Activated T-helper 2 cell treated with anti-CD3 and anti-CD28 coated beads, Interferon-gamma antibody, Interleukin-2, Interleukin-4, amounts not matched to agents 10 μg/mL and 5 μg/mL and 100 μg/mL, durations not matched to agents 14 hours and 24 hours and 36 hours (primary cell): Measurements from ENCODE around the gene FMNL2. TPM values are rescaled to one million over a fixed set of nuclear protein-coding genes. Genes with fewer than 3 reads are reported as not detected.

Experiments used
- DNase-seq: peaks from one replicate; pipeline ENCODE4 v3.0.0; 2021; ENCODE audit warnings: low spot score
- H3K27ac Mint-ChIP-seq: one replicate; pipeline ENCODE4 v1.8.0; 2021; ENCODE audit warnings: mixed read lengths
- H3K27me3 Mint-ChIP-seq: one replicate; pipeline ENCODE4 v1.8.0; 2021; ENCODE audit warnings: low read depth, mixed read lengths
- H3K36me3 Mint-ChIP-seq: one replicate; pipeline ENCODE4 v1.8.0; 2021; ENCODE audit warnings: low read depth, mixed read lengths
- H3K4me1 Mint-ChIP-seq: one replicate; pipeline ENCODE4 v1.8.0; 2021; ENCODE audit warnings: low read depth, mixed read lengths
- H3K4me3 Mint-ChIP-seq: one replicate; pipeline ENCODE4 v1.8.0; 2021; ENCODE audit warnings: low read depth, mild to moderate bottlenecking, moderate library complexity, mixed read lengths
- H3K9me3 Mint-ChIP-seq: one replicate; pipeline ENCODE4 v1.8.0; 2021; ENCODE audit warnings: mixed read lengths
- intact Hi-C: fragments of 100-400 bp; cut with micrococcal nuclease; formaldehyde crosslinking; loops from one replicate; pipeline ENCODE4 v1.15.1; 2023
- total RNA-seq: library from RNA; stranded (reverse); gene quantifications from 2 replicates; pipeline ENCODE4 v1.2.3, GENCODE V29; 2022

Gene FMNL2
- total RNA-seq, 1 donor from 2014 or later = 14.0 TPM

DNA sequence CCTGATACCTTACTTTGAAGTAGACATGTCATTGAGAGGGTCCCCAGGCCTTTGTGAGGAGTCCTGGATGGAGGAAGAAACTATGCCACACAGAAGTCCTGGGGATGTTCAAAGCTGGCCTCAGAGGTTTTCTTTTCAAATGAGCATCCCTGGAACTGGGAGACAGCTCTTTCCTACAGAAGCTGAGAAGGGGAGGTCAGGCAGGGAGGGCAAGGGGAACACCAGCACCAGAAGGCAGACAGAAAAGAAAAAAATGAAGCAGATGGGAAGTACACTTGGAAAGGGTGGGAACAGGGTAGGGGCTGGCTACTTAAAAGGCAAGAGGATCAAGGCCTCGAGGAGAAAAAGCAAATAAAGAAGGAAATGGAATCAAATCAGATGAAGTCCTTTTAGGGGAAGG, 120.0 kb downstream of the FMNL2 start:
- Mint-ChIP-seq H3K36me3 (no peaks in the 10 kb centered on the region), H3K27me3 (peaks cover 1% of the 10 kb centered on the region), H3K4me1 (peaks cover 4% of the 10 kb centered on the region), H3K4me3 (no peak overlapping the region), H3K27ac (no peak overlapping the region), H3K9me3 (no peaks in the 10 kb centered on the region)
- no peak for DNase-seq
- intact Hi-C loops = no loop called here

DNA sequence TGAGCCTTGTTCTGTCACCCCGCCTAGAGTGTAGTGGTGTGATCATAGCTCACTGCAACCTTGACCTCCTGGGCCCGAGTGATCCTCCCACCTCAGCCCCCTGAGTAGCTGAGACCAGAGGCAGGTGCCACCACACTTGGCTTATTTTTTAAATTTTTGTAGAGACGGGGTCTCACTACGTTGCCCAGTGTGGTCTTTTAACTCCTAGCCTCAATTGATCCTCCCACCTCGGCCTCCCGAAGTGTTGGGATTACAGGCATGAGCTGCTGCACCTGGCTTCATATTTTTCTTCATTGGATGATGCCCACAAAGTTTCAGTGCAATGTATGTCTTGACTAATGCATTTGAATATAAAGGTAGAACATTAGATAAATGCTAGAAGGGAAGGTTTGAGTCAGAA, 120.8 kb downstream of the FMNL2 start:
- intact Hi-C loops = no loop called here
- Mint-ChIP-seq H3K27ac (no peak overlapping the region), H3K9me3 (no peaks in the 10 kb centered on the region), H3K4me3 (no peak overlapping the region), H3K36me3 (no peaks in the 10 kb centered on the region), H3K4me1 (peaks cover 4% of the 10 kb centered on the region), H3K27me3 (peaks cover 1% of the 10 kb centered on the region)
- DNase-seq = no peak

DNA sequence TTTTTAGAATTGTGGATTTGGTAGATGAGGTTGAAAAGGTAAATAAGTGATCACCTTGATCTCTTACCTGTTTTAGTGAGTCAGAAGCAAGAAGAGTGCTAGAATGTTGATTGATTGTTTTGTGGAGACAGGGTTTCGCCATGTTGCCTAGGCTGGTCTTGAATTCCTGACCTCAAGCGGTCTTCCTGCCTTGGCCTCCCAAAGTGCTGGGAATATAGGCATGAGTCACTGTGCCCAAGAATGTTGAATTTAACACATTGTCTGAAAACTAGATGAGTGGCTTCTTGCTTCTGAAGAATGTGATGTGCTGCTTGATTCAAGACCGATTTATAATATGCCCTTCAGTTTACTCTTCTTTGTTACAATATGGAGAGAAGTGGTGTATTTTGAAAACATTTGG, 121.3 kb downstream of the FMNL2 start:
- no peak overlapping the region for H3K4me3 Mint-ChIP-seq
- H3K4me1 Mint-ChIP-seq = peaks cover 4% of the 10 kb centered on the region
- peaks cover 4% of the 10 kb centered on the region for H3K27me3 Mint-ChIP-seq
- intact Hi-C loops = no loop called here
- no peak for DNase-seq
- no peak overlapping the region for H3K27ac Mint-ChIP-seq
- no peaks in the 10 kb centered on the region for H3K9me3 Mint-ChIP-seq
- H3K36me3 Mint-ChIP-seq = no peaks in the 10 kb centered on the region

DNA sequence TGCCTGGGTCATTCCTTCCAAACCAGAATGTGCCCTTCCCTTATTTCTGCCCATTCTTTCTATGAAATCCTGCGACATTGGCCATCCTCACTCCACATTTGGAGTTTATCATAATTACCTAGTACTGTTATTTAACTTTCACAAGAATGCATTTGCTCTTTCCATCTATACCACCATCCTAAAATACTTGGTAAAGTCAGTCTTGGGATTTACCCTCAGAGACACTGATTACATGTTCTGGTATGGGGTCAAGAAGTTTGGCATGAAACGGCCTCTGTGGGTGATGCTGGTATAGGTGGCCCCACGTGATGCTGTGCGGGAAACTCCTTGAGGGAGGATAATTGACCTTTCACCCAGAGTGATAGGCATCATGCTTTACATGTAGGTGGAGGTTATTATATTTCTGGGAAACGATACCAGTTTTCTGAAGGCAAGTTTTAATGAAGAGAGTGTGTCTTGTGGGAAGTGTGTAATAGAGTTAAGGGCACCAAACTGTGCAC, 123.5 kb downstream of the FMNL2 start:
- peaks cover 8% of the 10 kb centered on the region for H3K4me1 Mint-ChIP-seq
- no peak overlapping the region for H3K4me3 Mint-ChIP-seq
- peaks cover 5% of the 10 kb centered on the region for H3K27me3 Mint-ChIP-seq
- intact Hi-C loops = no loop called here
- no peak overlapping the region for H3K27ac Mint-ChIP-seq
- DNase-seq = no peak
- no peaks in the 10 kb centered on the region for H3K36me3 Mint-ChIP-seq
- no peaks in the 10 kb centered on the region for H3K9me3 Mint-ChIP-seq

DNA sequence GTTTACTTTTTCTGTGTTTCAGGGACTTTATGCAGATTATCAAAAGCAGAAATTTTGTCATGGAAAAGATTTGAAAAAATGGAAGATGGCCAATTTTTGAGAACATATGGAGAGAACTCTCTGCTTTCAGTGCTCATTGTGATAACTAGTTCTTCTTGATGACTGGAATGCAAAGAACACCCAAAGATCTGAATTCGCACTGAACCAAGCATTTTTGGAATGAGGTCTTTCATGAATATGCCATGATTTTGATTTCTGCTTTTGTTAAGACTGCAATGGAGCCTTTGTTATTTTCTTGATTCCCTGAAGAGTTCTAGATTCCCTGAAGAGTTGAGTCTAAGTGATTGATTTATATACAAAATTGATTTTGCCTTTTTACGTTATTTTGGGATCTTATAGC, 124.1 kb downstream of the FMNL2 start:
- Mint-ChIP-seq H3K9me3 (no peaks in the 10 kb centered on the region), H3K4me3 (no peak overlapping the region), H3K4me1 (peaks cover 8% of the 10 kb centered on the region), H3K27me3 (peaks cover 8% of the 10 kb centered on the region), H3K36me3 (no peaks in the 10 kb centered on the region), H3K27ac (no peak overlapping the region)
- intact Hi-C loops = no loop called here
- DNase-seq = no peak

DNA sequence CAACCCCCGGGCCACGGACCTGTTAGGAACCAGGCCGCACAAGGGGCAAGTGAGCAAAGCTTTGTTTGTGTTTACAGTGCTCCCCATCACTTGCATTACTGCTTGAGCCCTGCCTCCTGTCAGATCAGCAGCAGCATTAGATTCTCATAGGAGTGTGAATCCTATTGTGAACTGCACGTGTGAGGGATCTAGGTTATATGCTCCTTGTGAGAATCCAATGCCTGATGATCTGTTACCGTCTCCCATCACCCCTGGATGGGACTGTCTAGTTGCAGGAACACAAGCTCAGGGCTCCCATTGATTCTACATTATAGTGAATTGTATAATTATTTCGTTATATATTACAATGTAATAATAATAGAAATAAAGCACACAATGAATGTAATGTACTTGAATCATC, 125.6 kb downstream of the FMNL2 start:
- Mint-ChIP-seq H3K9me3 (no peaks in the 10 kb centered on the region), H3K4me1 (peaks cover 8% of the 10 kb centered on the region), H3K27me3 (peaks cover 18% of the 10 kb centered on the region), H3K36me3 (no peaks in the 10 kb centered on the region), H3K27ac (no peak overlapping the region), H3K4me3 (no peak overlapping the region)
- intact Hi-C loops = no loop called here
- no peak for DNase-seq

DNA sequence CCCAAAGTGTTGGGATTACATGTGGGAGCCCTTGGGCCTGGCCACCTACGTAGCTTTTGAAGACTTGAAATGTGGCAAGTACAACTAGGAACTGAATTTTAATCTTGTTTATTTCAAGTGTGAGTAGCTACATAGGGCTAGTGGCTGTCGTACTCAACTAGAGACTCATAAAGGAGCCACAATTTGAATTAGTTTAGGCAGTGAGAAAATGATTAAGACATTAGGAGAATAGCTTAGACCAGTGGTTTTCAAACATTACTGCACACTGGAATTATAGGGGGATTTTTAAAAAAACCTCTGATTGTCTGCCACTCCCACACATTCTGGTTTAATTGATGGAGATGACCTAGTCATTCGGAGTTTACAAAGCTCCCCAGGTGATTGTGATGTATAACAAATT, 127.1 kb downstream of the FMNL2 start:
- Mint-ChIP-seq H3K27ac (no peak overlapping the region), H3K4me3 (no peak overlapping the region), H3K9me3 (no peaks in the 10 kb centered on the region), H3K36me3 (no peaks in the 10 kb centered on the region), H3K4me1 (peaks cover 9% of the 10 kb centered on the region), H3K27me3 (peaks cover 21% of the 10 kb centered on the region)
- intact Hi-C loops = no loop called here
- DNase-seq = no peak

DNA sequence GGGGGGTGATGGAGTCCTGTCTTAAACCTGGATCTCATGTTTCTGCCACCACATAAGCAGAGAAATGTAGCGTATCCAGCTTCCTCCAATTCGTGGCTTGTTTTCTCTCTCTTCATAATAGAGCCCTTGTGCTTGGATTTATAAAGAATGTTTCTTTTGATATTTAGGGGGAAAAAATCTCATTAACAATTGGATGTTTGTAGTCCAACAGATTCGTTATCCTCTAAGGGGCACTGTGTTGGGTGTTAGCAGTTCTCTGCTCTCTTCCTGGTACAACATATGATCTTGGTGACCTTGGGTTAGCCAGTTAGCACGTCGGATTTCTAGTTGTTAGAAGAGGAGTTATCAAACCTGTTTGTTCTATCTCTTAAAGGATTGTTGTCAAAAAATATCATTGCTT, 127.8 kb downstream of the FMNL2 start:
- intact Hi-C loops = no loop called here
- peaks cover 21% of the 10 kb centered on the region for H3K27me3 Mint-ChIP-seq
- peaks cover 9% of the 10 kb centered on the region for H3K4me1 Mint-ChIP-seq
- H3K36me3 Mint-ChIP-seq = no peaks in the 10 kb centered on the region
- no peak overlapping the region for H3K27ac Mint-ChIP-seq
- no peak overlapping the region for H3K4me3 Mint-ChIP-seq
- H3K9me3 Mint-ChIP-seq = no peaks in the 10 kb centered on the region
- no peak for DNase-seq

DNA sequence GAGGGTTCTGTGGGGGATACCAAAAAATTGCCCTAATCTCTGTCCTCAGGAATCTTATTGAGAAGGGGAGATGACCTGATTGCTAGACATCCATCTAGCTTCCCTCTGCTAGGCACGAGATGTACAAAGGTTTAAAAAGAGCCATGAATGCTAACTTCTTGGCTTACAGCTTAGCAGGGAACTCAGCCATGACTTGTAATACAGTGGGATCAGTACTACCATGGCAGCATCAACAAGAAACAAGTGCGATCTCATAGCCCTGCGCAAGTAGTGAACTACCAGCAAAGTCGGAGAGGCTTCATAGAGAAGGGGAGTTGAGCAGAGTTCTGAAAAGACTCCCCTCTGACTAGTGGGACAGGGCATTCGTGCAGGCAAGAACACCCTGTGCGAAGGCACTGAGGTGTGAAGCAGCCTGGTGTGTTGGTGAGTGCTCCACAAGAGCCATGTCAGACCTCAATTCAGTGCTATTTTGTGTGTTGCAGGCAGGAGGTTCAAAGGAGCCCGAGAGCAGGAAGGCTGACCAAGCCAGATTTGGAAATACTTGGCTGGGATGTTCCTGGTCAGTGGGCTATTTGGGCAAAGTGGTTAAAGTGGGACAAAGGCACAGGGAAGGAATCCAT, 130.0 kb downstream of the FMNL2 start:
- intact Hi-C loops = no loop called here
- Mint-ChIP-seq H3K4me3 (no peak overlapping the region), H3K27me3 (peaks cover 21% of the 10 kb centered on the region), H3K27ac (no peak overlapping the region), H3K9me3 (no peaks in the 10 kb centered on the region), H3K4me1 (peaks cover 15% of the 10 kb centered on the region), H3K36me3 (no peaks in the 10 kb centered on the region)
- DNase-seq = no peak

DNA sequence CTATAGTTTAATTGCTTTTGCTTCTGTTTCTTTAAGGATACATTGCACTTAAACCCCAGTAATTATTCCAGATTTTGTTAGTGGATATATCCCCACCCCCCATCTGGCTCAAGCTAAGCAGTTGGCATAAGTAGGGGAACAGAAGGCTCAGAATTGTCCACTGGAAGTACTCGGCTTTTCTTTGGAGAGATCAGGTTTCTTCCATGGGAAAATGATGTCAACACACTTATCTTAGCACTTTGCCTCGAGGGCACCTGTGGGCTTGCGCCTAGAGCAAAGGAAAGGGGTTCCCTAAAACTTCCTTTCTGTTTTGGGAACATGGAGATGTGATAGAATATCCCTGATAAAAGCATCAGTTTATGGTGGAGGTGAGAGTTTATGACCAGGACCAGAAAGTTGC, 130.6 kb downstream of the FMNL2 start:
- DNase-seq = no peak
- no peak overlapping the region for H3K4me3 Mint-ChIP-seq
- H3K27ac Mint-ChIP-seq = no peak overlapping the region

DNA sequence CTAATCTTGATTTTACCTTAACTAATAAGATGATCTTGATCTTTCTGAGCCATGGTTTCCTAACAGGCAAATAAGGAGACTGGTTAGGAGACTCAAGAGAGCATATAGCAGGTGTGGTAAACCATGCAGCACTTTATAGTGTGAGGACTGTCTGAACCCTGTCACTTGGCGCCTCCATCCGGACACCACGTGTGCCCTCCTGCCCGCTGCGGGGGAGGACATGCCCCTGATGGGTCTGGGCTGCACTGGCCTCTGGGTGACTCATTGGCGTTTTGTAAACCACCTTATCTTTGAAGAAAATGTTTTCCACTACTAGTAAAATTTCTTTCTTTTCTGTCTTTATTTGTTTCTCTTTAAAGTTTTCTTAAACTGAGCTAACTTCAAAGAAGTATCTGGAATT, 131.1 kb downstream of the FMNL2 start:
- Mint-ChIP-seq H3K27ac (no peak overlapping the region), H3K36me3 (no peaks in the 10 kb centered on the region), H3K4me3 (no peak overlapping the region), H3K4me1 (peaks cover 15% of the 10 kb centered on the region), H3K9me3 (no peaks in the 10 kb centered on the region), H3K27me3 (peaks cover 18% of the 10 kb centered on the region)
- DNase-seq = no peak
- intact Hi-C loops = no loop called here

More for the DNA sequence above, 130.6 kb downstream of the FMNL2 start:
- Mint-ChIP-seq H3K36me3 (no peaks in the 10 kb centered on the region), H3K4me1 (peaks cover 15% of the 10 kb centered on the region), H3K9me3 (no peaks in the 10 kb centered on the region), H3K27me3 (peaks cover 21% of the 10 kb centered on the region)
- intact Hi-C loops = no loop called here

DNA sequence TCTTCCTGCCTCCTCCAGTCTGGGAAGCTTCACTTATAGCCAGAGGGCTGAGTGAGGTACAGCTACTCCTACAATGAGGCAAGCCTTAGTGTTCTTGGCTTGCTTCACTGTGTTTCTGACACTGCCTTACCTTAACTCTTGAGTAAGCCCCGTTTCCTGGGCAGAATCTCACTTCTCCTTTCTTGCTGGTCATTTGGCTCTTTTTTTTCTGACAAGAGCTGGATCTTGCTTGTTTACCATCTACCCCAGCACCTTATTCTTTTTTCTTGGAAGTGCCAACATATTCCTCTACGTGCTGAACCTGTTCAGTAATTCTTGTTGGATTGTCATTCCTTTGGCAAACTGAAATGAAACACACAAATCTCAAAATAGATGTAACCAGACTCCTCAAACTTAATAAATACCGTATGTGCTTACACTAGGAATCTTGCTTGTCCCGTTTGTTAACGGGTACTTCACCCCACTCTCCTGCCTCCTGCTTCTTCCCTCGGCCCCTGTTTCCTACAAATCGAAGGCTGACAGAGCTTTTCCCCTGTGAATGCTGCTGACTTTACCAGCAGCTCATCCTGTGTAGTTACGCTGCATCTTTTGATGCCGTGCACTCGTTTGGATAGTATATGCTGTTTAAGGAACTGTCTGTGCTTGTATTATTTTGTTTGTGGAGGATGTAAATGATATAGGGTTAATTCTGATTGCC, 132.2 kb downstream of the FMNL2 start:
- intact Hi-C loops = no loop called here

DNA sequence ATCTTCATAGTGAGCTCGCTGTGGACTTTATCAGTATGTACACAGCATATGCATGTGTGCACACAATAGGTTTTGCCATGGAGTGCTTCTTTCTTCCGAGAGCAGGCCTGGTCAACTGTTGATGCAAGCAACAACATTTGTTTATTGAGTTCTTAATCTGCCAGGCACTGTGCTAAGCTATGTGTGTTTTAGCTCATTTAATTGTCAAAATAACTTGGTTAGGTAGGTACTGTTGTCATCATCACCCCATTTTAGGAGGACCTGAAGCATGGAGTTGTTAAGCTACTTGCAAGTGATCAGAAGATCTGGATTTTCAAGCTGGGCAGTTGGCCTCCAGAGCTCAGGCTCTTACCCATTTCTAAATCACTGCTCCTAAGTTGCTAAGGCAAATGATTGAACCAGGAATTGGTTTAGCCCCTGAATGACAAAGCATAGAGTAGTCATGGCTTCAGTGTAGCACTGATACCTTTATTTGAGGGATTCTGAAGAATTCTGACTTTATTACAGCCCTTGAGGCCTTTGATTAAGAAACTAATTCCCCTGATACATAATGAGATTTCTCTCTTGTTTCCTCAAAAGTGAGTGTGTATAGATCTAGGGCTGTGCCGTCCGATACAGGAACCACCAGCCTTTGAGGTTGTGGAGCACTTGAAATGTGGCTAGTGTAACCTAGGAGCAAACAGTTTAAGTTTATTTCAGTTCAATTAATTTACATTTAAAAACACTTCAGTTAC, 132.9 kb downstream of the FMNL2 start:
- no peak overlapping the region for H3K4me3 Mint-ChIP-seq
- no peaks in the 10 kb centered on the region for H3K9me3 Mint-ChIP-seq
- DNase-seq = no peak
- no peaks in the 10 kb centered on the region for H3K36me3 Mint-ChIP-seq
- intact Hi-C loops = no loop called here
- H3K4me1 Mint-ChIP-seq = peaks cover 12% of the 10 kb centered on the region
- no peak overlapping the region for H3K27ac Mint-ChIP-seq
- peaks cover 17% of the 10 kb centered on the region for H3K27me3 Mint-ChIP-seq

More for the DNA sequence above, 132.2 kb downstream of the FMNL2 start:
- Mint-ChIP-seq H3K27me3 (peaks cover 18% of the 10 kb centered on the region), H3K4me1 (peaks cover 13% of the 10 kb centered on the region), H3K4me3 (no peak overlapping the region), H3K9me3 (no peaks in the 10 kb centered on the region), H3K27ac (no peak overlapping the region), H3K36me3 (no peaks in the 10 kb centered on the region)
- no peak for DNase-seq
